Inferior parietal cortex (tissue), 1 donor: ENCODE measurements around the gene NLRP1.
A peak's percentile ranks its signal among the peaks of the same experiment; 100 is the strongest.

Experiments used
- DNase-seq: peaks from one replicate; pipeline ENCODE4 v3.0.0-alpha.2; 2016; ENCODE audit errors: extremely low spot score

The NLRP1 gene

DNA sequence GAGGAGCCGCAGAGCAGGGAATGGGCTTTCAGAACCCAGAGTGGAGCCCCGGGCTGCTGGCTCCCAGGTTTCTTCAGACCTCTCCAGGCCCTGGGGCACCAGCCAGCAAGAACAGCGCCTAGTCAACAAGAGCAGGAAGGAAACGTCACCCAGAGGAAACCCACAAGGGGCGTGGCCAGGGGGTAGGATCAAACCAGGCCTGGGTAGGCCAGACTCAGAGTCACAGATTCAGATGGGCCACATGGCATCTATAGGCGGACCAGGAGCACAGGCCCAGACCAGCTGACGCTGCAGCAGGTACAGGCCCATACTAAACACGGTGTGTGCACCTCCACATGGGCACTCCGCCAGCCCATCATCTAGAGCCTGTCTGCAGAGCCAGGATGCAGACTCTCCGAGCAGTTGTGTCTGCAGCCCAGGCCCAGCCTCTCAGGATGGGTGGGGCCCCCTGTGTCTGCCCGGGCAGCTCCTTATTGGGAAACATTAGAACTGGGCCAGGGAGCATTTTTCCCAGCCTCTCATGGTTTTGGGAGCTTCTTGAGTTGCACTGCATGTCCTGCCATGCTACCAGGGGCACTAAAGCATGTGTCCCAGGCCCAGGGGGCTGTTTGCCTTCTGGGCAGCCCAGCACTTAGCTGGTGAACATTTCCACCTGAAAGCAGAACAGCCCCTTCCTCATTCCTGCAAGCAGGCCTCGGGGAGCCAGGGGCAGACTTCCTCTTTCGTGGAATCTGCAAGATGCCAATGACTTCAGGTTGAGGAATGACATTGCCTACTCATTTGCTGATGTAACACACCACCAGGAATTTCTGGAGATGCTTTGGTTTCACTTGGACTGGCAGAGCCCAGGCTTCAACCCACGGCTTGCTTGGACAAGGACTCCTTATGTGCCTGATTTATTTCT lies at the start of gene NLRP1:
TSS of gene NLRP1 (minus strand) at position 127 of the 904 bp plus-strand sequence. CDS start 552 bp downstream, outside the sequence.
- DNase-seq: peak; percentile 19

GRCh38 chr17:5631958-5632590 lies 47.8 kb upstream of the NLRP1 start:
- DNase-seq: no peak

DNA sequence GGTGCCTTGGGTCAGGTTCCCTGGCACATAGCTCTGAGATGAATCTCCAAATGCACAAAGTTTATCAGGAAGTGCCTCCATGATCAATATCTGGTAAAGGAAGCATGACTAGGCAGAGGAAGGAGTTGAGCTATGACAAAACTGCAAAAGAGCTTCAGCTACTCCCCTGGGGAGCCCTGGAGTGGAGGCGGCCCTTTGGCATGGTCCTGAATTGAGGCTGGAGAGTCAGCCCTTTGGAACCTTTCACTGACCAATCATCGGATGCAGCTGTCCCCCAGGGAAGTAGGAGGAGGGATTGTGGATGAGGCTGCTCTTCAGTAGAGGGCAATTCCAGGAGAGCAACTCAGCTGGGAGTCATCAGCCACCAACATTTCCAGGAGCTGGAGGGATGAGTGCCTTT lies 46.1 kb upstream of the NLRP1 start:
- DNase-seq: no peak

DNA sequence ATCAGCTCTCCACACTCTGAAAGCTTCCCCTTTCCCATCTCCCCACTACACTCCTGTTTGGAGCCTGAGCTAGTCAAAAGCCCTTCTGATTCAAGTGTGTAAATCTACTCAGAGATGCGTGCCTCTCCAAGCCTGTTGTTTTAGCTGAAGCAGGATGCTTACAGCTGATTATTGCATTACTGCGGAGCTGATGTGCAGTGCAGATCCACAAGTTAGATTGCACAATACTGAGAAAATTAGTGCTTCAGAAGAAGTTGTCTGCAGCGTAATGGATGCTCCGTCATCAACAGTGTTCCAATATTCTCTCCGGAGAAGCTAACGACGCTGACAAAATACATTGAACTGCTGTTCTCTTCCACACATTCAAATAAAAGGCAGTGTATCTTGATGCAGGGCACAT lies 44.8 kb upstream of the NLRP1 start:
- no peak for DNase-seq

DNA sequence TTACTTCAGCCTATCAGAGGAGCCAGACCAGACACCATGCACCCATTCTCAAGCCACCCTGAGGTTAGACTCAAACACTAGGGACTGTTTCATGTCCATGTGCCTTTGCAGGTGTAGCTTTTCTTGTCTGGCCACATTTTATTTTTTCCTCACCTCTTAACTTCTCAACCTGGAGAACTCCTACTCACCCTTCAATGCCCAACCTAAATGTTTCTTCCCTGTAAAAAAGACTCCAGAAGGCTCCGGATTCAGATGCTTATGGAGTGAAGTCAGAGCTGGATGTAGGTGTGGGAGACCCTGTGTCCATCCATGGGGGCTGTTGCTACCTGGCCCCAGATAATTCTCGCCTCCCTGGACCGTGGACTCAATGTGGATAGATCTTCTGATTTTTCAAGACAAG lies 44.0 kb upstream of the NLRP1 start:
- DNase-seq: no peak

- no peak for DNase-seq
Observed at GRCh38 chr17:5624211-5624610, 39.9 kb upstream of the NLRP1 start.

- no peak for DNase-seq
Observed at GRCh38 chr17:5621729-5622128, 37.4 kb upstream of the NLRP1 start.

DNA sequence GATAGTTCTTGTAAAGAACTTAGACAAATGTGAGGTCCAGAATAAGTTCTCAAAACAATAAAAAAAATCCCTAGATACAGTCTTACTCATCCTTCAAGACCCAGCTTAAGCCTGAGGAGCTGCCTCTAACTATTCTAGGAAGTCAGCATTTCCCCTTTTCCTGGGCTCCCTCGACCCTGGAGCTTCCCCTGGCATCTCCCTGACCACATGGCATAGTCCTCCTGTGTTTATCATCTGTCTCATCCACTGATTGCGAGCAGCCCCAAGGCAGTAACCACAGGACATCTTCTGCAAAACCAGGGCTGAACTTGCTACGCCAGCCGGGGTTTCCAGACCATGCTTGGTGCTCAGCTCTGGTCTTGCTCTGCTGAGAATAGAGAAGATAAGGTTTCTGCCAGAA lies 36.7 kb upstream of the NLRP1 start:
- no peak for DNase-seq

DNA sequence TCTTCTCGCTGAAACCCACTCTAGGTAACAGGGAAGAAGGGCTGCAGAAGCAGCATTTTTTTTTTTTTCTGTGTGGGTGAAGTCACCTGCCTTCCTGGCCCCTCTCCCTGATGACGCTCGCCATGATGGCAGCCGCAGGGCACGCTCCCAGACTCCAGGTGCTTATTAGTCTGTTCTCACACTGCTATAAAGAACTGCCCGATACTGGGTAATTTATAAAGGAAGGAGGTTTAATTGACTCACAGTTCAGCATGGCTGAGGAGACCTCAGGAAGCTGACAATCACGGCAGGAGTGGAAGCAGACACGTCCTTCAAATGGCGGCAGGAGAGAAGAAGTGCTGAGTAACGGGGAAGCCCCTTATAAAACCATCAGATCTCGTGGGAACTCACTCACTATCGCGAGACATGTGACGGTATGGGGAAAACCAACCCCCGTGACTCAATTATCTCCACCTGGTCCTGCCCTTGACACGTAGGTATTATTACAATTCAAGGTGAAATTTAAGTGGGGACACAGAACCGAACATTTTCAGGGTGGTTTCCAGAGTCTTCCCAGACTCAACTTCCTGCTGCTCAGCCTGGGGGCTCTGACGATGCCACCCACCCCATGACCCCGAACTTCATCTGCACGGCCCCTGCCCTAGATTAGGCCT lies 34.9 kb upstream of the NLRP1 start:
- DNase-seq: no peak

DNA sequence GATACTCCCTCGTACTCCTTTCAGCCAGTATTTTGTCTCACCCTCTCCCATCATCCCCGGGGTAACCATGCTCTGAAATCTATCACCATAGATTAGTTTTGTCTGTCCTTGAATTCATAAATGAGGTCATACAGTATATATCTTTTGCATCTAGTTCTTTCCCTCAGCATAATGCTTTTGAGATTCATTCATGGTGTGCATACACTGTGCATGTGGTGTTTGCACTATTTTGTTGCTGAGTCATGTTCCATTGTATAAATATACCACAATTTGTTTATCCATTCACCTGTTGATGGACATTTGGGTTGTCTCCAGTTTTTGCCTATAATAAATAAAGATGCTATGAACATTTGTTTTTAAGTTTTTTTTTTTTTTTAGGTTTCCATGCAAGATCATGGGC lies 34.2 kb upstream of the NLRP1 start:
- DNase-seq: no peak

DNA sequence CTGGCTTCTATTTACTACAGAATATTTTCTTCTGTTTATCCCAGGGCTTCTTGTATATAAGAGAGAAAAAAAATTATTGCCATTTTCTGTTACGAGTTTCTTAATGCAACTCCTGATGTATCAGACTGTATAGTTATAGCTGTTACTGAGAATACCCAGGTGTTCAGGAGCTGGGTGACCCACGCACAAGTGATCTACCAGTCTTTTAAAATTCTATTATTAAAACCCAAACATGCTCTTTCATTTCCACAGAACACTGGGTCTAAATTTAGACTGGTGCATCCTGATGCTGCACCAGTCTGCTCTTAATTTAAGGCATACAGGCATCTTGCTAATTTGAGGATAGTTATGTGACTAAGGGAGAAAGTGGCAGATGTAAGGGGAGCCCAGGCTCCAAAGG lies 31.2 kb upstream of the NLRP1 start:
- no peak for DNase-seq

GRCh38 chr17:5610956-5611355 lies 26.6 kb upstream of the NLRP1 start:
- no peak for DNase-seq

- no peak for DNase-seq
Observed at GRCh38 chr17:5608399-5609112, 24.2 kb upstream of the NLRP1 start.

- DNase-seq: no peak
Observed at GRCh38 chr17:5607946-5608345, 23.6 kb upstream of the NLRP1 start.

DNA sequence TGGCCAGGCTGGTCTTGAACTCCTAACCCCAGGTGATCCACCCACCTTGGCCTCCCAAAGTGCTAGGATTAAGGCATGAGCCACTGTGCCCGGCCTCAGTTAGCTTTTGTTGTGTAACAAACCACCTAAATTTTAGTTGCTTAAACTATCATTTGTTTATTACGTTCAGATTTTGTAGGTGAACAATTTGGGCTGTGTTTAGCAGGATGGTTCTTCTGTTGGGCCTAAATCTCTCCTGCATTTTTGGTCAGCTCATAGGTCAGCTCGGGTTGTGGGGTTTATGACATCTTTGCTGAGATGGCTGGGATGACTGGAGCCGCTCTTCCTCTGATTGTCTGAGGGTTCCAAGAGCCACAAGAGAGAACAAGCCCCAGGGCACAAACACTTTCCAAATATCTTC lies 21.1 kb upstream of the NLRP1 start:
- no peak for DNase-seq

GRCh38 chr17:5600041-5600440 lies 15.7 kb upstream of the NLRP1 start:
- DNase-seq: no peak

- DNase-seq: no peak
Observed at GRCh38 chr17:5598457-5598856, 14.1 kb upstream of the NLRP1 start.

DNA sequence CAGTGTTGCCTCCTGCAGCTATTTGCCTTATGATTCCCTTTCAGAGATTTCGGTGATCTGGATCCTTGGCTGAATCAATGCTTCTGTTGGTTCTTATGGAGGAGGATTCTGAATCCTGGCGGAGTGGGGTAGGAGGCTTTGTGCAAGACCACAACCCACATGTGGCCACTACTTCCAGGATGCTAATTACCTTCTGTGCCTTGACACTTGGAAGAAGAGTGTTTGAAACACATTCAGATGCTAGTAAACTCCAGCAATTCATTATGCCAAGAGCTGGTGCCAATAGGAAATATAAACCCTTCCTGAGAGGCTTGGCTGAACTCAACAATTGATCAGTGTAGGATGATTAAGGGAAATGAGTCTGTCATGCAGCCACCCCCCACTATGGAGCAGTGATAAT lies 12.1 kb upstream of the NLRP1 start:
- DNase-seq: no peak

DNA sequence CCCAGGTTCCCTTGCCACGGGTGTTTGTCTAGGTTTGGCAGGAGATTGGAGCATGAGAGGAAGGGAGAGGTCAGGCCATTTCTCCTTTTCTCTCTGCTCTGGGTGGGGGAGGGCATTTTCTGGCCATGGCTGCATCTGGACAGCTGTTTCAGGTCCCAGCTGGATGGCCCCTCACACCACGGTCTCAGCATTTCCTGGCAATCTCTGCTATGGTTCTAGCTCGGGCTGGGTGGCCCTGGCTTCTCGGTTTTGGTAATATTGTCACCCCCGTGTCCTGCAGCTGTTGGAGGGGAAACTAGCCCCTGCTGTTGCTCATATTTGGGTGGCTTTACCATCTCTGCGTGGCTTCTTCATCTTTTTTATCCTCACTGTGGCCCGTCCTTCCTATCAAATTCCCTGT lies 11.5 kb upstream of the NLRP1 start:
- no peak for DNase-seq

DNA sequence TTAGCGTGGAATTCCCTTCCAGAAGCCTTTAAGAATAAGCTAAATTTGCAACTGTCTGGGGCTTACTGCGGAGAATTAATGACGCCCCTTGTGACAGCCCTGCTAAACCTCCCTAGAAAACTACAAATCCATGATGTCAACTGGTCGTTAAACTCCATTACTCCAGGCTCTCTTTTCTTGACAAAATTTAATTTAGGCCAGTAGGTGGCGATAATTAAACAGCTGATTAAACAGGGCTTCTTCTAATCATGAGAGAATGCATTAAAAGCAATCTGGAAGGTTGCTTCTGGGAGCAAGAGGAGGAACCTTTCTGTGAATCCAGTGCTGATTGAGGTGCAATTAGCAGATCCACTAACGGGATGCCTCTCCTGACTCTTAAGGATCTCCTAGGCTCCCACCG lies 8.1 kb upstream of the NLRP1 start:
- DNase-seq: peak; percentile 89

GRCh38 chr17:5591966-5592365 lies 7.7 kb upstream of the NLRP1 start:
- no peak for DNase-seq

DNA sequence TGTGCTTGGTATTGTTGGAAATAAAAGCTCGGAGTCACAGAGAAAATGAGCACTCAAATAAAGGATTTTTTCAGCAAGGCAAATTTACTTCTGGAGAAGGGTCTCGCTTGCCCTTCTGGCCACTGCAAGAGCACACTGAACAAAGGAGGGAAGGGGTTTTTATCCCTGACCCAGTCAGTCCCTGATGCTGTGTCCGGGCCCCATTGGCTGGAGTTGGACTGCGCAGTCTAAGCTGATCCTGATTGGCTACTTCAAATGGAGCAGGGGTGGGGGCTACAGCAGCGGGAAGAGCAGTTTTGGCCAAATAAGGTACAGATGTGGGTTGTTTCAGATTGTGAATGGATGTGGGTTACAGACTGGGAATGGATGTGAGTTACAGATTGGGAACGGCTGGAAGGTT lies 4.3 kb upstream of the NLRP1 start:
- DNase-seq: no peak
